Neutrophil (primary cell): Measurements from ENCODE around the gene SUGCT.
"Not testable (repeated sequence)": the region's sequence is repeated elsewhere in the genome, so short reads cannot be mapped to it uniquely, and the experiment has no call there.

Experiments used
- H3K27ac ChIP-seq: fragments of 200-600 bp; sonication (generic); 2 replicates; pipeline ENCODE4 v1.5.1; 2016; ENCODE audit warnings: mild to moderate bottlenecking, moderate library complexity
- H3K27me3 ChIP-seq: fragments of 200-600 bp; sonication (generic); 2 replicates; pipeline ENCODE4 v1.6.0; 2016; ENCODE audit warnings: mild to moderate bottlenecking
- H3K36me3 ChIP-seq: fragments of 200-600 bp; sonication (generic); 2 replicates; pipeline ENCODE4 v1.5.1; 2017
- H3K4me1 ChIP-seq, 2 experiments: fragments of 200-600 bp in 1 of 2; sonication (generic) in 1 of 2; 1 replicate in 1 of 2; 2 replicates in 1 of 2; pipeline versions ENCODE4 v1.5.1 to v1.6.1; 2013 to 2016; ENCODE audit warnings: low read depth in 1 of 2, low read length in 1 of 2, mild to moderate bottlenecking in 1 of 2, moderate library complexity in 1 of 2; ENCODE audit not compliant: control insufficient read depth in 1 of 2, insufficient read depth in 1 of 2
- H3K4me3 ChIP-seq, 2 experiments: fragments of 200-600 bp in 1 of 2; sonication (generic) in 1 of 2; 1 replicate in 1 of 2; 2 replicates in 1 of 2; pipeline ENCODE4 v1.5.1; 2013 to 2016; ENCODE audit warnings: low read depth in 1 of 2, low read length in 1 of 2, mild to moderate bottlenecking in 1 of 2, moderate library complexity in 1 of 2
- H3K9me3 ChIP-seq: fragments of 200-600 bp; sonication (generic); 2 replicates; pipeline ENCODE4 v1.5.1; 2016
- TF ChIP-seq, protein P1 (sequence below): fragments of 200-600 bp; sonication (generic); IDR thresholded peaks from 2 replicates; pipeline ENCODE4 v1.5.1; 2016; ENCODE audit warnings: antibody characterized with exemption

SUGCT gene

DNA sequence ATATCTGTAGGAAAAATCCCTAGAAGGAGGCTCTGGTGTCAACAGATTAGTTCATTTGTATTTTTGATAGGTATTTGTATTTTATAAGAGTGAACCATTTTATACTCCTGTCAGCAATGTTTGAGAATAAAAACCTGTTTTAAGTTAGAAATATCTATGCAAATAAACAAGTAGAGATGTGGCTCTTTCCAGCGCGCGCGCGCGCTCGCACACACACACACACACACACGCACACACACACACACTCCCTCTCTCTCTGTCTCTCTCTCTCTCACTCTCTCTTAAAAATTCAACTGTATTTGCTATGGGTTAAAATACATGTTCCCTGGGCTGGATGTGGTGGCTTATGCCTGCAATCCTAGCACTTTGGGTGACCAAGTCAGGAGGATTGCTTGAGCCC, 113.9 kb downstream of the SUGCT start:
- H3K36me3 ChIP-seq = no peaks in the 10 kb centered on the region
- H3K27me3 ChIP-seq = no peaks in the 10 kb centered on the region
- no peak overlapping the region for H3K27ac ChIP-seq
- H3K4me3 ChIP-seq = no peak overlapping the region
- no peaks in the 10 kb centered on the region for H3K9me3 ChIP-seq
- H3K4me1 ChIP-seq = peaks cover 0 to 4% of the 10 kb centered on the region in 2 experiments
- TF ChIP-seq, protein P1, sequence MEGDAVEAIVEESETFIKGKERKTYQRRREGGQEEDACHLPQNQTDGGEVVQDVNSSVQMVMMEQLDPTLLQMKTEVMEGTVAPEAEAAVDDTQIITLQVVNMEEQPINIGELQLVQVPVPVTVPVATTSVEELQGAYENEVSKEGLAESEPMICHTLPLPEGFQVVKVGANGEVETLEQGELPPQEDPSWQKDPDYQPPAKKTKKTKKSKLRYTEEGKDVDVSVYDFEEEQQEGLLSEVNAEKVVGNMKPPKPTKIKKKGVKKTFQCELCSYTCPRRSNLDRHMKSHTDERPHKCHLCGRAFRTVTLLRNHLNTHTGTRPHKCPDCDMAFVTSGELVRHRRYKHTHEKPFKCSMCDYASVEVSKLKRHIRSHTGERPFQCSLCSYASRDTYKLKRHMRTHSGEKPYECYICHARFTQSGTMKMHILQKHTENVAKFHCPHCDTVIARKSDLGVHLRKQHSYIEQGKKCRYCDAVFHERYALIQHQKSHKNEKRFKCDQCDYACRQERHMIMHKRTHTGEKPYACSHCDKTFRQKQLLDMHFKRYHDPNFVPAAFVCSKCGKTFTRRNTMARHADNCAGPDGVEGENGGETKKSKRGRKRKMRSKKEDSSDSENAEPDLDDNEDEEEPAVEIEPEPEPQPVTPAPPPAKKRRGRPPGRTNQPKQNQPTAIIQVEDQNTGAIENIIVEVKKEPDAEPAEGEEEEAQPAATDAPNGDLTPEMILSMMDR = no peak

DNA sequence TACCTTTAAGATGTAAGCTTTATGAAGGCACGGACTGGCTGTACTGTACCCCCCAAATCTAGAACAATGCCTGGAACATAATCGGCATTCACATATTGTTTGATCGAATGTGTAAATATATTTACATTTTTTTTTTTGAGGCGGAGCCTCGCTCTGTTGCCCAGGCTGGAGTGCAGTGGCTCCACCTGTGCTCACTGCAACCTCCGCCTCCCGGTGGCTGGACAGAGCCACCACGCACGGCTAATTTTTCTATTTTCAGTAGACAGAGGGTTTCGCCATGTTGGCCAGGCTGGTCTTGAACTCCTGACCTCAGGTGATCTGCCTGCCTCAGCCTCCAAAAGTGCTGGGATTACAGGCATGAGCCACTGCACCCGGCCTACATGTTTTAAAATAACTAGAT, 118.6 kb downstream of the SUGCT start:
- H3K27ac ChIP-seq, H3K4me1 ChIP-seq, H3K9me3 ChIP-seq, H3K27me3 ChIP-seq, H3K36me3 ChIP-seq, H3K4me3 ChIP-seq: not testable (repeated sequence)

DNA sequence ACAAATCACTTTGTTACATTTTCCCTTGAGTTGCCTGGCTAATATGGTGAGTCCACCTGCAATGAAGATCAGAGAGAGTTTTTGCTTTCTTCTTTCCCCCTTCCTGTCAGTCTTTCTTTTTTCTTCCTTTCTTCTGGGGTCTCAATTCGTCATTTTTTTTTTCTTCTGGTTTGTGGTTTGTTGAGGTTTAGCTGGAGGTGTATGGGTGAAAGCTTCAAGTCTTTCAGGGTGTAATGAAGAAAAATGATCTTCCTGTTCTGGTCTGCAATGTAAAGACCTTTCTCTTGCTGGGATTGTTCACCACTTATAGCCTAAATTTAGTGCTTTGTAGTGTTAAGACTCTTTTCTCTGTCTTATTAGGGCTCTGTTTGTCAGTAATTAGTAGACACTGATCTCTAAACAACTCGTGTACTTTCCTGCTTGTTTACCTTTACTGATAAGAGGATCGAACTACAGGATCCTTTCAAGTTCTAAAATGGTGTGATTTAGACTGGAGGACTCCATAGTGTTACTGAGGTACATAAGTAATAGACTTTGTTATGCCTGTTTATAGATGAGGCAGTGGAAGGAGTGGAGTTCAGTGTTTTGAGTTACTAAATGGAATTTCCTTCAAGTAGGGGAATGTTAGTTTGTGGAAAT, 129.1 kb downstream of the SUGCT start:
- TF ChIP-seq, protein P1 = no peak
- no peak overlapping the region for H3K27ac ChIP-seq
- no peaks in the 10 kb centered on the region for H3K9me3 ChIP-seq
- no peak overlapping the region for H3K4me3 ChIP-seq
- H3K27me3 ChIP-seq = no peaks in the 10 kb centered on the region
- peaks cover 18 to 21% of the 10 kb centered on the region in 2 experiments for H3K4me1 ChIP-seq
- no peaks in the 10 kb centered on the region for H3K36me3 ChIP-seq

DNA sequence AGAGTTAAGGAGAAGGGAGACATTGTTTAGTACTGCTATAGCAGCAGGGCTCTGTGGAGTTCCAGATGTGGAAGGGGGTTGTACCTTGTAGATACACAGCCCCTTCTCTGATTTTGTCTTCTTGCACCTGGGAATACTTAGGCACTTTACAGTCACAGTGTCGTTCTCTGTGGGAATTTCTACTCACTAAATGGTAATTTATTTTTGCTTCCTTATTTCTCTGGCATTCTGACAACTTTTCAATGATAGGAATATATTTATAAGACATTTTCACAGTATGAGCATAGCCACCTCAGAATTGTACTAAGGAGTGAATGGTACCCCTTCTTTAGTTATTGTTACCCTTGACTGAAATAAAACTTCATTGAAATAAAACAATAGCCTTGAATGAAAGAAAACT, 132.8 kb downstream of the SUGCT start:
- TF ChIP-seq, protein P1 = no peak
- peak overlapping the region; percentile 97 for H3K27ac ChIP-seq
- H3K4me3 ChIP-seq = no peak overlapping the region
- no peaks in the 10 kb centered on the region for H3K9me3 ChIP-seq
- H3K27me3 ChIP-seq = no peaks in the 10 kb centered on the region
- H3K4me1 ChIP-seq = peaks cover 33 to 40% of the 10 kb centered on the region in 2 experiments
- no peaks in the 10 kb centered on the region for H3K36me3 ChIP-seq

DNA sequence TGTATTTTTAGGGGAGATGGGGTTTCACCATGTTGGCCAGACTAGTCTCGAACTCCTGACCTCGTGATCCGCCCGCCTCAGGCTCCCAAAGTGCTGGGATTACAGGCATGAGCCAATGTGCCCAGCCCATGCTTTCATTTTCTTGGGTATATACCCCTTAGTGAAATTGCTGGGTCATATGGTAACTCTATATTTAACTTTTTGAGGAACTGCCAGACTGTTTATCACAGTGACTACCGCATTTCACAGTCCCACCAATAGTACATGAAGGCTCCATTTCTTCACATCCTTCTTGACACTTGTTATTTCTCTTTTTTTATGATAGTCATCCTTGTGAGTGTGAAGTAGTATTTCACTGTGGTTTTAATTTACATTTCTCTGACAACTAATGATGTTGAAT, 134.0 kb downstream of the SUGCT start:
- not testable (repeated sequence) for H3K27me3 ChIP-seq
- peak overlapping the region in 1 of 2 experiments; percentile 33 for H3K4me3 ChIP-seq

DNA sequence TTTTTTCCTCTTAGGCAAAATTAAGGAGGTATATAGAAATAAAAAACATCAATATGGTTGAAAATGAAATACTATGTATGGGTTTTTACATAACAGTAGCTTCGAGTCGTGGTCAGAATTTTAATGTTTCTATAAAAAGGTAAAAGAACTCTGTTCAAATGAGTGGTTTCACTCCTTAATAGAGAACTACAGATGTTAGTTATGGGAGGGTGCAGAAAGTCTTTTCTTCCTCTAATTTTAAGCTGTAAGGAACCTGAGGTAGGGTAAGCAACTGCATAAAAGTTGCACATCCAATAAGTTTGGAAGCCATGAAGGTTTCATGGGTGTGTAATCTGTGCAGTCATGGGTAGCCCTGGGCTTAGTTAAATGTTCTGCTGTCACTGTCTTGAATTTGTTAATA, 141.3 kb downstream of the SUGCT start:
- Histone ChIP-seq H3K4me1 (no peaks in the 10 kb centered on the region), H3K4me3 (no peak overlapping the region), H3K36me3 (no peaks in the 10 kb centered on the region), H3K27me3 (no peaks in the 10 kb centered on the region), H3K9me3 (no peaks in the 10 kb centered on the region), H3K27ac (no peak overlapping the region)
- TF ChIP-seq, protein P1 = no peak

More for the DNA sequence above, 134.0 kb downstream of the SUGCT start:
- H3K9me3 ChIP-seq, H3K36me3 ChIP-seq: not testable (repeated sequence)
- Histone ChIP-seq H3K4me1 (peaks cover 33 to 40% of the 10 kb centered on the region in 2 experiments), H3K27ac (peak overlapping the region; percentile 97)
